GM19099 (cell line): ENCODE data around the gene C12orf56.

ENCODE experiments used
- POLR2A ChIP-seq: IDR thresholded peaks from 3 replicates; pipeline ENCODE4 v1.6.1; 2011; ENCODE audit warnings: low read depth; ENCODE audit not compliant: insufficient read length; ENCODE audit errors: extremely low read depth

Gene C12orf56

GRCh38 chr12:64225626-64226025 lies 164.9 kb downstream of the C12orf56 start:
- TF ChIP-seq POLR2A: no peak

- peak; percentile 88 for TF ChIP-seq POLR2A
These were observed 168.4 kb downstream of the C12orf56 start, which contains the start of gene KICS2 for GRCh38 chr12:64222009-64222765. Gene KICS2 (minus strand): TSS chr12:64222296. CDS start chr12:64222237, 59 bp downstream.

- TF ChIP-seq POLR2A: no peak
These were observed 168.9 kb downstream of the C12orf56 start for GRCh38 chr12:64221651-64222008.

- no peak for TF ChIP-seq POLR2A
These were observed 170.5 kb downstream of the C12orf56 start for GRCh38 chr12:64220046-64220445.

GRCh38 chr12:64219145-64219544 lies 171.4 kb downstream of the C12orf56 start:
- no peak for TF ChIP-seq POLR2A

- no peak for TF ChIP-seq POLR2A
These were observed 172.0 kb downstream of the C12orf56 start for GRCh38 chr12:64218597-64218996.

- no peak for TF ChIP-seq POLR2A
These were observed 174.3 kb downstream of the C12orf56 start for GRCh38 chr12:64216239-64216638.
